NCI-H774 (cell line): ENCODE results near the gene CCNJ.
"Not testable (repeated sequence)": the region's sequence is repeated elsewhere in the genome, so short reads cannot be mapped to it uniquely, and the experiment has no call there.

Experiments
- DNase-seq: peaks from one replicate; lab custom pipeline; 2025; lab: John Stamatoyannopoulos, UW

CCNJ gene

DNA sequence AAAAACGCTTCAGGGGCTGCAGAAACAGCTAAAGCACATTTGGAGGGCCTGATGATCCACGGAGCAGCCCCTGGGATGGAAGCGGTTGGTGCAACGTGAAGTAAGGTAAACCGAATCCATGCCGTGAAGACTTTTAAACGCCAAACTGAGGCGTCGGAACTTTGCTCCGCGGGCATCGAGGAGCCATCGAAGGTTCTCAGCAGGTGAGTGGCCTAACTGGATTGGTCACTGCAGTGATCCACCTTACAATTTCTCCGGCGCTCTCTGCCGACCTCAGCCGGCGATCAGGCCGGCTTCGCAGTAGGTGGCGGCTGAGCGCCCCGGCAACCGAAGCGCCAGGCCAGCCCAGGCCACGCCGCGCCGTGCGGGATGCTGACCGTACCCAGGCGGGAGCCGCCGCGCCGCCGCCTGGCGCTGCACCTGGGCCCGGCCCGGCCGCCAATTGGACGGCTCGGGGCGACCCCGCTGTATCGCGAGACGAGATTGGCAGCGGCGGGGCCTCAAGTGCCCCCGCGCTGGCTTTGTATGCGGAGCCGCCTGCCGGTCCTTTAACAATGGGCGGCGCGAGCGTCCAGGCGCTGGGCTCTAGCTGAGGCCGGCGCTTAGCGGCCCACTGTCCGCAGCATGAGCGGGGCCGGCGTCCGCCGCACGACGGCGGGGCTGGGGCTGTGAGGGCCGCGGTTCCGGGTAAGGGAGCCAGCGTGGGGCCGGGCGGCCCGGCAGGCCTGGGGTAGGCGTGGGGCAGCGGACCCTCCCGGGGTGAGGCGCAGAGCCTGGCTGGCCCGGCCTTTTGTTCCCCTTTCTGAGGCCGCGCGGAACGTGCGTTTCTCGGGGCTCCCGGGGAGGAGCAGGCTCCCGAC, at the start of gene CCNJ:
Gene CCNJ (plus strand): TSS at position 551 of the 860 bp plus-strand sequence. CDS start 811 bp downstream, outside the sequence.
- peak; percentile 55 for DNase-seq

DNA sequence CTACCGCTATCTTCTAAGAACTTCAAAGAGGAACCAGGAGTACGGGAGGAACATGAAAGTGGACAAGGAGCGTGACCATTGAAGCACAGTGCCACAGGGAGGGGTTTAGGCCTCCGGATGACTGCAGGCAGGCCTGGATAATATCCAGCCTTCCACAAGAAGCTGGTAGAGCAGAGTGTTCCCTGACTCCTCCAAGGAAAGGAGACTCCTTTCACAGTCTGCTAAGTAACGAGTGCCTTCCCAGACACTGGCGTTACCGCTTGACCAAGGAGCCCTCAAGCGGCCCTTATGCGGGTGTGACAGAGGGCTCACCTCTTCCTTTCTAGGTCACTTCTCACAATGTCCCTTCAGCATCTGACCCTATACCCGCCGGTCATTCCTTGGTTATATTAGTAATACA, 49.0 kb upstream of the CCNJ start:
- DNase-seq = not testable (repeated sequence)

- DNase-seq = no peak
Measured at GRCh38 chr10:95998255-95998784, 45.1 kb upstream of the CCNJ start.

DNA sequence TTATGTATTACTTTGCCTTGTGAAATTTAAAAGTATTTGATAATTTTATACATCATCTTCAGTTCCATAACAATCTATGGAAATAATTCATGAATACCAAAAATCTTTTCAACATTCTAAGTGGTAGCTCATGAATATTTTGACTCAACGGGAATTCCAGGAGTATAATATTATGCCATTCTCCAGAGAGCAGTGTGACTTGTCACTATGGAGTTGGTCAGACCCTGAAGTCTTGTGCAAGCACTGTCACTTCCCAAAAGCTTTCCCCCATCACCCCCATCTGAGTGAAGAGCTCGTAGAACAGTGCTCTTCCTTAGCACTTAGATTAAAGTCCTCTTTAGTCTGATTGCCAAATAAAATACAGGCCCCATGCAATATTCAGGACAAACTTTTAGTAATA, 29.4 kb upstream of the CCNJ start:
- no peak for DNase-seq

DNA sequence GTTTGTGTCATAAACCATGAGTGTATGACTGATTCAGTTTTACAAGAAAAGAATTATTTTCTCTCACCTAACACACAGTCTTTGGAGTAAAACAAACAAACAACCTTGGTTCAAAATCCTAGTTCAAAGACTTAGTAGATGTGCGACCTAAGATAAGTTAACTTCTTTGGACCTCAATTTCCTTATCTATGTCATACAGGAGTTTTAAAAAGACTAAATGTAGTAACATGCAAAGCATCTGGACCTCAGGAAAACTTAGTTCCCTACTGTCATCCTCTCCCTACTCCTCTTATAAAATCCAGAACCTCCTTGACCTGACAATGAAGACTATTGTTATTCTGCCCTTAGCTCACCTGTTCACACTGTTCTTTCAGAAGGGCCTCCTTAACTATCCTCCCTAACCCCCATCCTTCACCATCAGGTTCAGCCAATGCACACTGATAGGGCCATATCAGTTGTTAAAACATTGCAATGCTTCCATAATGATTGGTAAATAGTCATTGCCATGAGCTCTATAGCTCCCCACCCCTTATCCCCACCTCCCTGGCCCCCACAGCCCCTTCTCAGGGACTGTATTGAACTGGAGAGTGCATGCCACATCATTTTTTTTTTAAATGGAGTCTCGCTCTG, 28.8 kb upstream of the CCNJ start:
- no peak for DNase-seq

DNA sequence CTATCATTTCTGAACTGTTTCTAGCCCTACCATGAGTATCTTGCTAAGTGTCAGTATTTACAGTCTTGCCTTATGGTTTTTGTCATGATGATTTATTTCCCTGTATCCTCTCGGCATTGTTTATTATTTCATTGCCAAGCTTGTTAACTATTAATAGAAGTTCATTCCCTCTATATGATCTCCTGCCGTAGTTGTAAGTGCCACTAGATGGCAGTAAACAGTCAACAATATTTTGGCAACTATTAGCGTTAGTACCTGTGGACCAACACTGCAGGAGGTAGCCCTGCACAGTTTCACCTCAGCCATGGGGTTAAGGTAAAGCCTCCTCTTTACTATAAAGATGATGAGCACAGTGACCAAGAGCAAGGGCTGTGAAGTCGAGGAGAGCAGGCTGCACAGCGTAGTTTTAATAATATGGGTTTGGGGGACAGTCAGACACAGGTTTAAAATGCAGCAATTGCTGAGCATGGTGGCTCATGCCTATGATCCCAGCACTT, 26.1 kb upstream of the CCNJ start:
- DNase-seq = peak; percentile 42

GRCh38 chr10:96021332-96021731, 22.1 kb upstream of the CCNJ start:
- DNase-seq = no peak

DNA sequence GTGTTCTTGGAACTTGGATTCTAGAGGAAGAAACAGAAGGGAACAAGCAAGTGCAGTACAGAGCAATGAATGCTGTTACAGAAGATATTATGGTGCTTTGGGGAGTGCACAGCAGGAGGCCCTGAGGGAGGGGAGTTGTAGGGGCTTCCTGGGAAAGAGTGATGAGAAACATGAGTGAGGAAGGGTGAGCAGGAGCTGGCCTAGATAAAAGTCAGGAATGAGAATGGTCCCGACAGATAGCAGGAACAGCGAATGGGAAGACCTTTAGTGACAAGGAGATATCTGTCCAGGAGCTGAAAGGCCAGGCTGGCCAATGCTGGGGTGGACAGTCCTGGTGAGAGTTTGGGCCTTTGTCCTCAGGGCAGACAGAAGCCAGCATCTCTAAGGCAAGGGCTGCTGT, 20.6 kb upstream of the CCNJ start:
- no peak for DNase-seq

DNA sequence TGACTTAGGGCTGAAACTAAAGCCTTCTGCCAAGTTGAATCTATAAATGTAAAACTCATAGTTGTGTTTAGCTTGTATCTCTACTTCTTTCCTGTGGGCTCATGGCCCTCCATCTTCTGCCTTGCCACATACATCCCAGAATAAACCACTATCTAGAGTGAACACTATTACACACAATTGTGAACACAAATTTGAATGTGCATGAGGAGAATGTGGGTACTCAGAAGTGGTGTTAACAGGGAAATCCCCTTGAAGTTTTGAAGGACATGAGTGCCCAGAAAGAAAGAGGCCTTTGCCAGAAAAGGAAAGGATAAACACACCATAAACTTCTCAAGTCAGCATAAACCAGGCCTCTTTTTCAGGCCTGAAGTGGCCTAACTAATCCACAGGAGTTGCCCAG, 20.2 kb upstream of the CCNJ start:
- DNase-seq = no peak

GRCh38 chr10:96025566-96025965, 17.8 kb upstream of the CCNJ start:
- no peak for DNase-seq

DNA sequence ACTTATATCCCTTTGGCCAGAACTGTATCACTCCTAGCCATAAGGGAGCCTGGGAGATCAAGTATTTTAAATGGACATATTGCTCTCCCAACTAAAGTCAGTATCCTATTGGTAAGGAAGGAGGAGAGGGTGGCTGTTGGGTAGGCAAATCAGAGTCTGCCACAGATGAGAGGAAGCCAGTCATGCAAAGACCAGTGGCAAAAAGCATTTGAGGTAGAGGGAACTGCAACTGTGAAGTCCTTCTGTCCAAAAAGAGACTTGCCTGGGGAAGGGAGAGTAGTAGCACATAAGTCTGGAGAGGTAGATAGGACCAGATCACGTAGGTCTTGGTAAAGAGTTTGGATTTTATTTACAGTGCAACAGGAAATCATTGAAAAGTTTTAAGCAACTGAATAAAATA, 8.8 kb upstream of the CCNJ start:
- no peak for DNase-seq

DNA sequence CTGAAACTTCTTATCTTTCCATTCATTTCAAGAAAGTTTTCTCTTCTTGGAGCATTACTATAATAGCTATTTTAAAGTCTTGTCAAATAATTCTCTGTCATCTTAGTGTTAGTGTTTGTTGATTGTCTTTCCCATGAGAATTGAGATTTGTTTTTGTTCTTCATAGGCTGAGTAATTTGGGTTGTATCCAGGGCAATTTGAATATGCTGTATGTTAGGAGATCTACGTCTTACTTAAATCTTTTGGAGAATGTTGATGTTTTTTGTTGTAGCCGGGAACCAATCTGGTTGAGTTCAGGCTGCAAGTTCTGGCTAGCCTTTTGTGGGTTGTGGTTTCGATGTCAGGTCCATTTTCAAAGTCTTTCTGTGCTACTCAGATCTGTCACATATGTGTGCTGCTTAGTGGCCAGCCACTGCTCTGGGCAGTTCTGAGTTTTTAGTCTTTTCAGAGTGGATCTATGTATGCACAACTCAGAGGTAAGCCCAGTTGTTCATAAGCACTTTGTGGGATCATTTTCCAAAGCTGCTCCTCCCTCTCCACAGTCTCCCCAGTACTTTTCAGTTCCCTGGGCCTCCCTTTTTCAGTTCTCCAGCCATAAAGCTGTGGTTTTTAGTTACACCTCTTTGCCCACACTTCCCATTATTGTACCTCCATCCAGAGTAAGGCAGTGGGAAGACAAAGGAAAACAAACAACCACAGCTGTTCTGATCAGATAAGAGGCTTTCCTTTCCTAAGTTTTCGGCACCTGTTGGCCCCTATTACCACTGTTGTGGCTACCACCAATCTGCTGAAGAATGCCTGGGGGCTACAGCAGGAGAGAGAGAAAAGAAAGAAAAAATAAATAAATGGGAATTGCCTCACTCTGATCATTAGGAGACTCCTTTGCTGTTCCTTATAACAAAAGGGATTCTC, 4.7 kb upstream of the CCNJ start:
- DNase-seq = no peak

GRCh38 chr10:96041146-96041545, 2.2 kb upstream of the CCNJ start:
- no peak for DNase-seq

- no peak for DNase-seq
Measured at GRCh38 chr10:96043893-96044715, 721 bp downstream of the CCNJ start.

DNA sequence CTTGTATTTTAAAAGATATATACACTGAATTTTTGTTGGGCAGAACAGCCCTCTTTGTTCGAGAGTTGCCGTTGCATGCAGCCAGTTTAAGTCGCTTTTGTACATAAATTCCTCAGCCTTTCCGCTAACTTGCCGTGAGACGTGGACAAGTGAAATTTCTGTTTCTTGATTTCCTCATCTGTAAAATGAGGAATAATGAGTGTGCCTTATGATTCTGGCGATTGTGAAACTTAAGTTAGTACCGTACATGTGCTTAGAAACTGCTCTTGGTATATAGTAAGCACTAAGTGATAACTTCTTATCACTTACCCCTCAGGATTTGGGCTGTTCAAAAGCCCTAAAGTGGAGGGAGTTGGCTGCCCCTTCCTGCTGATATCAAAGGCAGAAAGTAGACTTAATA, 1.4 kb downstream of the CCNJ start:
- no peak for DNase-seq

DNA sequence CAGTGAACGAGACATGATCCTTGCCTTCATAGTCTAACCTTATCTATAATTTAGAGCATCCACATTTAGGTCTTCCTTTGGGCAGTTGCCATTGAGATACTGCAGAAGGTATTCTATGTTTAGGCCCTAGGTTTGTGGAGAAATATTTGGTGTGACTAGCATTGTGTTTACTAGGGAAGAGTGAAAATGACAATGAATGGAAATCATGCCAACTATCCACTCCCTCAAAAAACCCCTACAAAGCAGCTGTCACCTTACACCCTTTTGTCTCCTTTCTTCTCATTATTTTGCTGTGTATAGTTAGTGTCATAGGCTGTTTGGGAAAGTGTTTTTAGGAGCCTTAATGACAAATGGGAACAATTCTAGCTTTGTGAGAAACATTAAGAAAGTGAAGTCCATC, 3.2 kb downstream of the CCNJ start:
- no peak for DNase-seq

DNA sequence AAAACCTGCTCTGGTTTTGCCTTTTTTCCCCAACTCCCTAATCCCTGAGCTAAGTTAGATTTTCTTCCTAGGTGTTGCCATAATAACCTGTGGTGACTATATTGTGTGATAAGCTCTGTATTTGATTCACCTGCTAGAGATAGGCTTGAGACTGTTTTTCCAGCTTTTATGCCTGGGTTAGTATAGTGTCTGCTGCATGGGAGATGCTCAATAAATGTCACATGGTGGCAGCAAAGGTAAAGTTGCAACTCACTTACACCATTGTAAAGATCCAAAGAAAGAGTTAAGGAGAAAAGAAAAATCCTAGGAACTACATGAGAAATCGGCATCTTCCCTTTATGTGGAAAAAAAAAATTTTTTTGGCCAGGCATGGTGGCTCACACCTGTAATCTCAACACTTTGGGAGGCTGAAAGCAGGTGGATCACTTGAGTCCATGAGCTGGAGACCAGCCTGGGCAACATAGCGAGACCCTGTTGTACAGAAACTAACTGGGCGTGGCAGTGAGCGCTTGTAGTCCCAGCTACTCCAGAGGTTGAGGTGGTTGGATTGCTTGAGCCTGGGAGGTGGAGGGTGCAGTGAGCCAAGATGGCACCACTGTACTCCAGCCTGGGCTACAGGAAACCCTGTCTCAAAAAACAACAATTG, 3.7 kb downstream of the CCNJ start:
- no peak for DNase-seq

- not testable (repeated sequence) for DNase-seq
Measured at GRCh38 chr10:96047925-96048324, 4.5 kb downstream of the CCNJ start.

DNA sequence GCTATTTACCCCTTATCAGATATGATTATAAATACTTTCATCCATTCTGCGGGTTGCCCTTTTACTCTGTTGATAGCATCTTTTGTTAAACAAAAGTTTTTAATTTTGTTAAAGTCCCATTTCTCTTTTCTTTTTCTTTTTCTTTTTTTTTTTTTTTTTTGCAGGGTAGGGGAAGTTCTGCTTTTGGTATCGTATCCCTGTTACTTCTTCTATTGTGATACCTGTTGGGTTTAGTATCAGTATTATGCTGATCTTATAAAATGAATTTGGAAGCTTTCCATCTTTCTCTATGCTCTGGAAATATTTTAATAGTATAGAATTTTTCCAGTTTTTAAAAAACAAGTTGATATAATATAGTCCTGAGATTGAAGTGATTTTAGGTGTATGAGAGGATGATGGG, 6.0 kb downstream of the CCNJ start:
- no peak for DNase-seq

DNA sequence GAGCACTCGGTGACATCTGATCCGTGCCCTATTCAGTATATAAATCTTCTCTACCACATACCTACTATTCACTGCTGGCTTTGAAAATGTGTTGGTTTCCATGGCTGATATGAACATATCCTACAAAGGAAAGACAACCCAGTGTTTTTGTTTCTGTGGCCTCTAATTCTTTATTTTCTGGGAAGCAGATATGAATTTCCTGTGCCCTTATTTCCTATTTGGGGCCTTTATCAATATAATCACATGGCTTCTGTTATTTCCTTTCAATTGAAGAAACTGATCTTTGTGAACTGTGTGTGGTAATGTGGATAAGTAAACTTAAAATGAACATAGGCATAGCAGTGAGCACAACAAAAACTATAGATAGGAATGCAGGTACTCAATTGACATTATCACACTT, 10.6 kb downstream of the CCNJ start:
- DNase-seq = no peak

- DNase-seq = no peak
Measured at GRCh38 chr10:96056787-96057186, 13.4 kb downstream of the CCNJ start.
